Measurements from ENCODE around the gene COX20. TPM values are rescaled to one million over a fixed set of nuclear protein-coding genes. Genes with fewer than 3 reads are reported as not detected.

Gene COX20
- total RNA-seq, 1 experiment from 2014 or later, result 33.1 TPM

- TF ChIP-seq AFF4 (CRISPR knock-in tag; IDR thresholded peaks at IDR 0.05; ENCODE audit: borderline replicate concordance) (no peak), NR1H2 (CRISPR knock-in tag; IDR thresholded peaks at IDR 0.05) (no peak), MYBL2 (CRISPR knock-in tag; IDR thresholded peaks at IDR 0.05) (no peak)
Observed at GRCh38 chr1:244869364-244869827, 33.9 kb downstream of the COX20 start (continued).

GRCh38 chr1:244869950-244870349, 34.5 kb downstream of the COX20 start:
- Mint-ChIP-seq H3K36me3 (no peaks in the 10 kb centered on the region), H3K27ac (no peak overlapping the region), H3K9me3 (no peaks in the 10 kb centered on the region), H3K4me1 (peaks cover 25% of the 10 kb centered on the region), H3K27me3 (ENCODE audit: low read depth) (no peaks in the 10 kb centered on the region), H3K4me3 (no peak overlapping the region)
- DNase-seq (ENCODE audit: low spot score), result no peak
- ATAC-seq, result no peak
- POLR2A ChIA-PET, result no interaction called here
- CTCF ChIA-PET, result no interaction called here
- TF ChIP-seq IRF2 (CRISPR knock-in tag; IDR thresholded peaks at IDR 0.05; ENCODE audit: borderline replicate concordance, low read depth), result no peak
- no peak for TF ChIP-seq CTCF (IDR thresholded peaks at IDR 0.05)
- TF ChIP-seq PRDM15 (CRISPR knock-in tag; IDR thresholded peaks at IDR 0.05), result no peak
- no peak for TF ChIP-seq ZNF425 (CRISPR knock-in tag; conservative IDR thresholded peaks at IDR 0.05)
- no peak for TF ChIP-seq ATF2 (CRISPR knock-in tag; IDR thresholded peaks at IDR 0.05; ENCODE audit: borderline replicate concordance, low read depth)
- no peak for TF ChIP-seq CREM (CRISPR knock-in tag; IDR thresholded peaks at IDR 0.05)
- TF ChIP-seq E2F5 (CRISPR knock-in tag; IDR thresholded peaks at IDR 0.05), result no peak
- TF ChIP-seq ATF1 (CRISPR knock-in tag; IDR thresholded peaks at IDR 0.05), result no peak
- no peak for TF ChIP-seq CDX4 (CRISPR knock-in tag; IDR thresholded peaks at IDR 0.05; ENCODE audit: borderline replicate concordance)
- TF ChIP-seq FOXP4 (CRISPR knock-in tag; IDR thresholded peaks at IDR 0.05), result no peak
- TF ChIP-seq ZMAT4 (CRISPR knock-in tag; IDR thresholded peaks at IDR 0.05), result no peak
